ENCODE measurements around the gene NCBP3.

DNA sequence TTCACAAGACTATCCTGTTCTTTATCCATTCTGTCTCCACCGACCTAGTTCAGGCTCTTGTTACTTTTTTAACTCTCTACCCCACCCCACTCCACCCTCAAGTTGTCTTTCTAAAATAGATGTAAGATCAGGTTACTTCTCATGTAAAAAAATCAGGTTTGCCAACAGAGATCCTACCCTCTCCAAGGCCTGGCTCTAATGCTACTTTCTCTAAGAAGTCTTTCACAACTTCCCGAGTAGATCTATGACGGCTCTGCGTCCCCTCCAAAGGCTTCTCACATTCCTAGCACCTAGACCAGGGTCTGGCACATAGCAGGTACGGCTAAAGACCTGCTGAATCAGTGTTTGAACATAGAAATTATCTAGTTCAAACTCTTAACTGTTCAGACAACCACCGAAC is 30.9 kb downstream of the NCBP3 start:
- TF ChIP-seq POLR2A (IDR thresholded peaks at IDR 0.05): no peak
- TF ChIP-seq, protein P1, sequence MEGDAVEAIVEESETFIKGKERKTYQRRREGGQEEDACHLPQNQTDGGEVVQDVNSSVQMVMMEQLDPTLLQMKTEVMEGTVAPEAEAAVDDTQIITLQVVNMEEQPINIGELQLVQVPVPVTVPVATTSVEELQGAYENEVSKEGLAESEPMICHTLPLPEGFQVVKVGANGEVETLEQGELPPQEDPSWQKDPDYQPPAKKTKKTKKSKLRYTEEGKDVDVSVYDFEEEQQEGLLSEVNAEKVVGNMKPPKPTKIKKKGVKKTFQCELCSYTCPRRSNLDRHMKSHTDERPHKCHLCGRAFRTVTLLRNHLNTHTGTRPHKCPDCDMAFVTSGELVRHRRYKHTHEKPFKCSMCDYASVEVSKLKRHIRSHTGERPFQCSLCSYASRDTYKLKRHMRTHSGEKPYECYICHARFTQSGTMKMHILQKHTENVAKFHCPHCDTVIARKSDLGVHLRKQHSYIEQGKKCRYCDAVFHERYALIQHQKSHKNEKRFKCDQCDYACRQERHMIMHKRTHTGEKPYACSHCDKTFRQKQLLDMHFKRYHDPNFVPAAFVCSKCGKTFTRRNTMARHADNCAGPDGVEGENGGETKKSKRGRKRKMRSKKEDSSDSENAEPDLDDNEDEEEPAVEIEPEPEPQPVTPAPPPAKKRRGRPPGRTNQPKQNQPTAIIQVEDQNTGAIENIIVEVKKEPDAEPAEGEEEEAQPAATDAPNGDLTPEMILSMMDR (IDR thresholded peaks at IDR 0.05): no peak

Measured in tibial nerve (tissue), 3 donors.